Right renal cortex interstitium (tissue), 3 donors: ENCODE results near the gene CHRNG. TPM values are rescaled to one million over a fixed set of nuclear protein-coding genes. Genes with fewer than 3 reads are reported as not detected.

ENCODE experiments used
- DNase-seq, 3 donors: peaks; one replicate each; pipeline ENCODE4 v3.0.0-alpha.2; 2013; ENCODE audit warnings: low read depth in 3 of 3, low spot score in 2 of 3
- polyA plus RNA-seq, 3 donors: library from polyadenylated mRNA; unstranded; fragments of 120-200 nt; gene quantifications; one replicate each; pipeline ENCODE4 v1.2.1, GENCODE V29; 2013; ENCODE audit not compliant: insufficient read length in 3 of 3

The CHRNG gene
- polyA plus RNA-seq, 3 donors = 0.55 to 1.1 (median 0.74) TPM

DNA sequence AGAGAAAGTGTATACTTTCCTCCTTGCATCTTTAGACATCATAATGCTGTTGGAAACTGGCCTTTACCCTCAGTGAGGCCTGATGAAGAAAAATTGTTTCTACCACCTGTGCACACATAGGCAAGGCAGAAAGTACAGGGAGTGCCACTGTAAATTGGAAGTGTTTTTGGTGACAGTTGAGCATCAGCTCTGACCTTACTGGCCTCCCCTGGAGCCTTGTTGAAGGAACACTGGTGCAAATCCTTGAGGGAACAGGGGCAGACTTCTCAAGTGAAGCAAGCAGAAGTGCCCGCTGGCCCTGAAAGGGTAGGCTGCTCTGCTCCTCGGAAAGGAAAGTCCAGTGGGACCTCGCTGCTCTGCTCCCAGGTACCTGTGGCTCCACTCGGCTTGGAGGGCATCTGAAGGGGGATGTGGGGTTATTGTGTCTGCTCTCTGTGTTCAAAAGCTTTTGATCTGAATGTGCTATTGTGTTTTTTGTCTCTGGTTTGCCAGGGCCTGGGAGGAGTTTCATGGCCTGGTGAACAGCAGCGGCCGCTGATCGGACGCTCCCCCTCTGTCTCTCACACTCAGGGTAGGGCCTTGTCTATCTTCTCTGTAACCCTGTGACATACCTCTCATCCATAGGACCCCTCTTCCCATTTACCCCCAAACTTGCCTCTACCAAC, 34.4 kb downstream of the CHRNG start:
- no peak for DNase-seq

DNA sequence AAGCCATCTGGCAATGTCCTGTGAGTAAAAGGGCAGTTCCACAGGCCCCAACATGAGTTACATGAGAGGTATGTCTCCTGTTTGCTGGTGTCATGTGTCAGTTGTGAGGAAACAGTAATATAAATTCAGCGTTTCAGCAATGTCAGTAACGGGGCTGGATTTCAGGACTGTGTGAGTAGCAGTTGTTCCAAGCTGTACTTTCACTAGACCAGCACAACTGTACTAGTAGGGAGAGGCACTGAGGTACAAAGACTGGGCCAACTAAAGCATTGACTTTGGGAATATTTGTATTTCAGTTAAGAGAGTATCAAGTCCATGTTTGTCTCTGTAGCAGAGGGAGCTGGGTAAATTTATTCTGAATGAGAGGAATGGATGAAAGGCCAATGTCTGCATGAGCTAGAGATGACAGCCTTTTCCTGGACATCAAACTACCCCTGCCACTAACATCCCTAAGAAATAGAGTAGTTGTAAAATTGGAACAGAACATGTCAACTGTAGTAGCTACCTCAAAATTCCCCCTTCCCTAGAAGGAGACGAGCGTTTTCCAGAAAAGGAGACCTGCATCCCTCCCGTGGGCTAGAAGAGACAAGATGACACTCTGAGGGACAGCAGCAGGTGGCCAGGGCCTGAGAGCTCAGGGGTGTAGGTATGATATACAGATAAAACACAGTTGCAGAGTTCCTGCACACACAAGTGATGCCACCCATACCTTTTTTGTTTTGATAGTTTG, 35.3 kb downstream of the CHRNG start:
- no peak for DNase-seq

DNA sequence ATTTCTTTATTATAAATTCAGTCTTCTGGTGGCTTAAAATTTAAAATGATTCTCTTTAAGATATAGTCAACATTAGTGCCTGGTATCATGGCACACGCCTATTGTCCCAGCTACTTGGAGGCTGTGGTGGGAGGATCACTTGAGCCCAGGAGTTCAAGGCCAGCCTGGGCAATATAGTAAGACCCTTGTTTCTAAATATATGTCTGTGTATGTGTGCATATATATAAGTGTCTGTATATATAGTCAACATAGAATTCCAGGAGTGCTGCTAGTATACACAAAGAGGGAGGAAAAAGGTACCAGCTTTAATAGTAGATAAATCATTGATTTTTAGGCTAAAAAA, 35.9 kb downstream of the CHRNG start:
- no peak for DNase-seq

DNA sequence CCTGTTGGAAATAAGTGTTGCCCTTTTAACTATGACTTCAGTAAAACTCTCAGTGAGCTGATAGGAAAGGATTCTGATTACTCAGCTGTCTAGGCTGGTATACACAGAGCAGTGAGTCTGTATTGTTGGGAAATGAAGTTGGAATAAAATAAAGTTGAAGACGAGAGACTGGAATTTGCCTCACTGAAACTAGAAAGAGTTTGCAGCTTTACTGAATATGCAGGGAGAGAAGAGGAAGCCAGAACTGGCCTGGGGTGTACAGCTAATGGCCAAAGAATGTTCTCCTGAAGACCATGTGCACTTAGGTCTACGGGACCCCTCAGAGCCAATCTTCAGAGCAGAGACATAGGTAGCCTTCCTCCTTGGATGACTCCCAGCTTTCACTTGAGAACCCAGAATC, 37.5 kb downstream of the CHRNG start:
- DNase-seq = no peak

DNA sequence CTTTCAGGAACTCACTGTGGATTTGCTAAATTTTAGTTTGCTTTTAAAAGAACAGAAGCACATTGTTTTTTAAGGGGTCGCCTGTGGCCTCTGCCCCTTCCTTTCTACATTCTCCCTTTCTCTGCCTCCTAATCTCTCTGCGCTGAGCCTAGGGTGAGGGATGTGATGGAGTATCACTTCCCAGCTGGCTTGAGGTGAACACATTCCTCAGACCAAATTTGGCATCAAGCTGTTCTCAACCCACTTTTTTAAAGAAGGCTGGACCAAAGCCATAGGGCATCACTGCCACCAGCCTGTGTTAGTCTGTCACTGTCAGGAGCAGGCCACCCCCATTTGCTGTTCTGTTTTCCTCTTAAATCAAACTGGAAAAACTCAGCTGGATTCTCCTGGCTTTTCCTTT, 38.3 kb downstream of the CHRNG start:
- DNase-seq = no peak

DNA sequence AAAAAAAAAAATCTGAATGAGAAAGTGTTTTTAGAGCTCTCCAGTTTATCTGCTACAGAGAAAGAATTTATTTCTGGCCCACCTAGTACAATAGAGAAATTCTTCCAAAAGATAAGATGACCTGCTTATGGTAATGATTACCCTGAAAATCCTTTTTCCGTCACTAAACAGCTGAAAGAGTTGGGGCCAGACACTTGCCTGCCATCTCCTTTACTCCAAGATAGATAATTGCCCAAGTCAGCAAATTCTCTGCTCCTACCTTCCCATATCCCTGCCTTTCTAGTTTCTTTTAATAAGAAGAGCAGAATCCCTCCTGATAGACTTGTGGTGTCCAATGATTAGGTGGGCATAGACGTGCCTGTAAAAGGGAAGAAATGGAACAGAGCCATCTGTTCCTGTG, 39.1 kb downstream of the CHRNG start:
- no peak for DNase-seq

DNA sequence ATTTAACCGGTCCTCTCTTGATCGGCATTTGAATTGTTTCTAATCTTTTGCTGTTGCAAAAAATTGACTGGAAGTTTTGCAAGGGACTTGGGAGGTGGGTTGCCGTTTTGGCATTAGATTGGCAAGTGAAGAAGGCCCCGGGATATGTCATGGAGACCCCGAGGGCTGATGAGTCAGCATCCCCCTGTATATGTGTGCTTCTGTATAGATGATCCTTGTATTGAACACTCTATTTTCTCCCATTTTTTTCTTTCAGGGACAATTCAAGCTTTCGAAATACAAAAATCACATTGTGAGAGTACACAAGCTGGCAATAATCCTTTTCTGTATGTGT, 41.1 kb downstream of the CHRNG start:
- DNase-seq = no peak

DNA sequence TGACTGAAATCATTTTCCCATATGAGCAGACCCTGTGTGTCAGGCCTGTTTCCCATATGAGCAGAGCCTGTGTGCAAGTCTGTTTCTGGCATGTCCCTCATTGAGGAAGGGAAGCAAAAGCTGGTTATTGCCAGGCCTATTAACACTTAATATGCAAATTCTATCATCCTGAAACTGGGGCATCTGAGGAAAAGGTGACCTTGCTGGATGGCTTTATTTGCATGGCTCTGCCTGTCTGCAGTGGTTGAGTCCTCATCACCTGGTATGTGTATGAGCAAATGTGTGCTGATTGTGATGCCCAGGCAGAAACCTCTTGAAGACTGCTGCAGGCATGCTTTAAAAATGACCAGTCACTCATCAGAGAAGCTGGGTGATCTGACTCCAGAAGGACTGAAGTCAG, 42.2 kb downstream of the CHRNG start:
- DNase-seq = no peak

DNA sequence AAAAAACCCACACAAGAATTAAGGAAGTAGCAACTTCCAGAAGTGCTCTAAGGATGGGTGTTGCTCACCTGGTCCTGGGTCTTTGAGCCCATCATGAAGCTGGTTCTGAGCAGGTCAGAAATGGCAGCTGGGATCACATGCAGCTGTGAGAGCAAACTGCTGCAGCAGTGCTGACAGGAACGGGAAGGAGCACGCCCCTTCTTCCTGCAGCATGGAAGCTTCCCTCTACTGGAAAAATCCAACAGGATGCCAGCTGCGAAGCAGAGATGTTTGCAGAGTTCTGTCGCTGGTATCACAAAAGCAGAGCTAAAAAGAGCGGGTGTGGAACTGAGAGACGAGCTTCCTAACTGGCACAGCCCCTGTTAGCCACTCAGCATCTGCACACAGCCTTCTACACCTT, 44.7 kb downstream of the CHRNG start:
- no peak for DNase-seq

DNA sequence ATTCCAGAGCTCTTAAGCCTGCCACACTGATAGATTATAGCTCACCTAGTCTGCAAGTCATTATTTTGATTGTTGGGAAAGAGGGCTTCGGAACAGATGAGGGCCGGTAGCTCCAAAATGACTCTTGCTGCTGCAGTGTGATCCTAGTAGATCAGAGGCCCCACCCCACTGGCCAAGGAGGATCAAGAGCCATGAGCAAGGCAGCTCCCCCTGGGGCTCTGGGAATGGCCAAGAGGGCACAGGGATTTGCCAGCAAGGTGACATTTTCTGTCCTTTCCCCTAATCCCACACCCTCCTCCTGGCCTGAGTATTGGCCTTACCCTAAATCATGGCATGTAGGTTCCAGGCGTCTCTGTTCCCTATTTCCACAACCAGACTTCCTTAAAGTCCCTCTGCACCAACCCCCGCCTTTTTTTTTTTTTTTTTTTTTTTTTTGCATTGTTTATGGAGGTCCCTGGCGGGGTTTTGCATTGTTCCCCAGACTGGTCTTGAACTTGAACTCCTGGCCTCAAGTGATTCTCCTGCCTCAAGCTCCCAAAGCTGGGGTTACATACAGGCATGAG, 47.5 kb downstream of the CHRNG start:
- DNase-seq = no peak

DNA sequence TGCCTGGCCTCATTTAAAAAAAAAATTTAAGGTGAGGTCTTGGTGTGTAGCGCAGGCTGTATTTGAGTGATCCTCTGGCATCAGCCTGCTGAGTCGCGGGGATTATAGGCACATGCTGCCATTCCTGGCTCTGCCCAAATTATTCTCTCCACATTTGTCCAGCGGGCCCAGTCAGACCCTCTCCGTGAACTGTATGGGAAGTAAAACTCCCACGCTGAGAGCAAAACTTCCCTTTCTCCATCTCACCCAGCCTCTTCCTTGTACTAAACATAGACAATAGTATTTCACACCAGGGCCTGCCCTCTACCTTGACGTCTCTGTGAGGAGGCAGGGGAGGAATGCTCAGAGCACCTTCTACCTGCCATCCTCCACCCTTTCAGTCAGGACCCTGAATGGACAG, 48.0 kb downstream of the CHRNG start:
- no peak for DNase-seq

DNA sequence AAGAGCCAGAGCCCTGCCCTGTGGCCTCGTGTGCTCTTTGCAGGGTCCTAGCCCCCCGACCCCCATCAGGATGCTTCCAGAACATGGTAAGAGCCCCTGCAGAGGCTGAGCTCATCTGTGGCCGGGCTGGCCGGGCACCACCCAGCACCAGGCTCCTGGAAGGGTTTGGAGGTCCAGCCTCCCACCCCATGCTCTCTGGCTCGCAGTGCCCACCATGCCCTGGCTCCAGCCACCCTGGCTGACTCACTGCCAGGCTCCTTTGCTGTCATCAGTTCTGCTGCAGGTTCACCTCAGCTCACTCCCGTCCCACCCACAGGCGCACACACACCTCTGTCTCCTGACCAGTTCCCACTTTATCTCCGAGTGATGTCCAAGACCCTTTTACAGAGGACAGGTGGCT, 48.5 kb downstream of the CHRNG start:
- no peak for DNase-seq

DNA sequence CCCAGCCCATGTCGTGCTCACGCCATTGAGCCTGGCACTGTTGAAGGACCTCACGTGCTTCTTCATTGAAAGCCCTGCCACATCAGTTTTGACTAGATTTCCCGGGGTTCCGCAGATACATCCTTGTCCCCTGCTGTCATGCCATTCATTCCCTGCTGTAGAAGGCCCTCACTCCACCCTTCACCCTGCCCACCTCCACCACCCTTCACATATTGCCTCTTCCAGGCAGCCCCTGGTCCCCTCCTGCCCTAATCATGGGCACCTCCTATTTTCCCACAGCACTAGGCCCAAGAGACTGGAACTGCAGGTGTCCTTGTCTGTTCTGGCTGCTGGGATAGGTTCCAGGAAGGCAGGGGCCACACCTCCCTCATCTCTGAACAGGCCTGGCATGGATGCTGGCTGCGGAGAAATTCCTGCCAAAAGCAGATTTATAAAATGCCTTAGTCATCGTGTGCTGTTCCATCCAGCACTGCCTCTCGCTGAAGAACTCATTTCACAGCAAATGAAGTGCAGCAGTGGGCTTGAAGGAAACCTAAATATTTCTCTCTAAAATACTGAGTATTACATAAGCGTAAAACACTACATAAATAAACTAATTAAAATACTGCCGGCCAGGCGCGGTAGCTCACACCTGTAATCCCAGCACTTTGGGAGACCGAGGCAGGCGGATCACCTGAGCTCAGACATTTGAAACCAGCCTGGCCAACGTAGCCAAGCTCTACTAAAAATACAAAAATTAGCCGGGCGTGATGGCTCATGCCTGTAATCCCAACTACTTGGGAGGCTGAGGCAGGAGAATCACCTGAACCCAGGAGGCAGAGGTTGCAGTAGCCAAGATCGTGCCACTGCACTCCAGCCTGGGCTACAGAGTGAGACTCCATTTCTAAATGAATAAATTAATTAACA, 49.4 kb downstream of the CHRNG start:
- DNase-seq = no peak

DNA sequence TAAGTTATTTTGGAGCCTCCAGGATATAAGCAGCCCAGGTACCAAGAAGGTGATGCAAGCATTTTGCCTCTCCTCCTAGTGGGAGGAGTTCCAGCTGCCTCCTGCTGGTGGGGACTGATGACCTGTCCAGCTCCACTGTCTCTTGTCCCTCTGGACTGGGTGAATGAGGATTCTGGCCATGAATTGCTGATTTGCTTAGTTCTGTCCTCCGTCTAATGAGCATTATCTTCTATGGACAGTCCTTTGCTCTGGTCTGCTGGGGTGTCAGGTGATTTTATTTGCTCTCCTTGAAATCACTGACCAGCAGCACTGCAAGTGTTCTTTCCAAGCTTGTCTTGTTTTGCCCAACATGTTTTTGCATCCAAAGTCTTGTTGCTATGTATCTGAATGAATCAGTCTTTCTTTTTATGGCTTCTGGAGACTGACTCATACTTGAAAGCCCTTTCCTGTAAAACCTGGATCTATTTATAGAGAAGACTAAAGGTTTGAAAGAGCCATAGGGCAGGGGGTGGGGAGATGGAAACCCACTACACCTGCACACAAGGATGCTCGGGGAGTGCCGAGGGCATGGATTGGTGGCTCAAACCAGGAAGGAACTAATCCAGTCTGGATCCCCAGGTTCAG, 53.4 kb downstream of the CHRNG start:
- DNase-seq = no peak

DNA sequence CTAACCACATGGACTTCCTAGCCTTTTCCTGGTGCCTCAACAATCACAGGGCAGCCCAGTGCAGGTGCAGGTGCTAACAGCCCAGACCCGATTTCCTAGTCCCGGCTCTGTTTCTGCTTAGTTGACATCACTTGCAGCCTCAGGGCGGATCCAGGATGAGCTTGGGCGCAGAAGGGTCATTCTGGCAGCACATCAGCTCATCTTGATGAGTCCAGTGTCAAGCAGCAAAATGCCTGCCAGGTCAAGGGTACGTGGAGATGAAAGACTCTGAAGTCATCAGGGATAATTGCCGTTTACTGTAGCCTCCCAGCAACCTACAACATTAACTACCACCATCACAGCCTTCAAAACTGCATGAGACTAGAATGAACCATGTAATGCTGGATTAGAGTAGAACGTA, 54.5 kb downstream of the CHRNG start:
- no peak for DNase-seq

Other genes starting within 250 kb of the CHRNG start
- under 1 TPM in 1 of 3 donors, not detected in 2; 0.06 TPM for gene ALPP, start 160.9 kb upstream of the CHRNG start, polyA plus RNA-seq
- not detected for gene ALPG, start 132.8 kb upstream of the CHRNG start, polyA plus RNA-seq
- under 1 TPM in 2 of 3 donors, not detected in 1; 0.10 to 0.14 TPM for gene ALPI, start 83.5 kb upstream of the CHRNG start, polyA plus RNA-seq
- gene ECEL1, start 51.9 kb upstream of the CHRNG start, polyA plus RNA-seq = 10 to 100 TPM in 1 of 3 donors, 1 to 10 TPM in 2; 7.8 to 13.7 (median 8.6) TPM
- gene PRSS56, start 19.3 kb upstream of the CHRNG start, polyA plus RNA-seq = not detected
- gene CHRND, start 13.5 kb upstream of the CHRNG start, polyA plus RNA-seq = under 1 TPM; 0.40 to 0.74 (median 0.59) TPM
- gene TIGD1, start 10.9 kb downstream of the CHRNG start, polyA plus RNA-seq = 10 to 100 TPM; 12.3 to 14.7 (median 14.2) TPM
- gene EIF4E2, start 11.0 kb downstream of the CHRNG start, polyA plus RNA-seq = 100 to 1,000 TPM; 106 to 118 (median 112) TPM
- gene EFHD1, start 93.9 kb downstream of the CHRNG start, polyA plus RNA-seq = 10 to 100 TPM; 55.8 to 90.4 (median 85.6) TPM
- 10 to 100 TPM; 64.8 to 66.7 (median 66.2) TPM for gene GIGYF2, start 157.6 kb downstream of the CHRNG start, polyA plus RNA-seq
- gene KCNJ13, start 236.9 kb downstream of the CHRNG start, polyA plus RNA-seq = 1 to 10 TPM; 2.6 to 4.1 (median 3.4) TPM